K562 (cell line): ENCODE data around the gene CELSR1. TPM values are rescaled to one million over a fixed set of nuclear protein-coding genes. Genes with fewer than 3 reads are reported as not detected.

ENCODE experiments used
- ATAC-seq: fragments of 200-7000 bp; cut with Tn5 transposase; 3 replicates; pipeline ENCODE4 v1.9.1; 2020; ENCODE audit warnings: moderate library complexity
- BruUV-seq: library from RNA; stranded (reverse); fragments of 400-500 nt; replicated peaks from 2 replicates; lab custom pipeline; 2021; lab: Mats Ljungman, UMichigan
- CTCF ChIA-PET: fragments of 300-600 bp; formaldehyde crosslinking; extraction: SDS; loops from one replicate; lab custom pipeline; 2021; ENCODE audit warnings: low intra/inter-chr PET ratio; lab: Yijun Ruan, JAX
- POLR2A ChIA-PET: fragments of 300-600, 350-650 bp; sonication (Branson Sonifier 250); formaldehyde crosslinking; extraction: SDS; loops from one replicate; lab custom pipeline; 2021; ENCODE audit warnings: antibody characterized with exemption, inconsistent platforms; lab: Yijun Ruan, JAX
- DNase-seq, 4 experiments: peaks; one replicate each; pipeline versions ENCODE4 v3.0.0 to v3.0.0-alpha.2; 2011 to 2018; ENCODE audit warnings: low spot score in 3 of 4, mixed read lengths in 3 of 4; ENCODE audit errors: extremely low read depth in 1 of 4
- FAIRE-seq: peaks from 2 replicates; lab custom pipeline; 2011; peaks lifted over from hg19 to GRCh38; lab: Jason Lieb, UNC
- H2AFZ ChIP-seq: 2 replicates; pipeline ENCODE4 v1.6.0; 2011; ENCODE audit warnings: low read depth, low read length, control low read depth, inconsistent platforms
- H3K27ac ChIP-seq: fragments of 200-600 bp; 3 replicates; pipeline ENCODE4 v1.8.0; 2011; ENCODE audit warnings: low read depth, mild to moderate bottlenecking, control low read depth, inconsistent platforms, low read length, moderate library complexity, mixed read lengths; ENCODE audit errors: extremely low read depth
- H3K27me3 ChIP-seq, 2 experiments: fragments of 300-600 bp in 1 of 2; 2 replicates in 1 of 2; 3 replicates in 1 of 2; pipeline versions ENCODE4 v1.6.0 to v1.8.0; 2011; ENCODE audit warnings: inconsistent platforms in 2 of 2, low read length in 2 of 2, mild to moderate bottlenecking in 1 of 2, mixed read lengths in 1 of 2, moderate library complexity in 1 of 2; ENCODE audit not compliant: control insufficient read depth in 2 of 2, insufficient read depth in 2 of 2
- H3K36me3 ChIP-seq: fragments of 300-600 bp; 3 replicates; pipeline ENCODE4 v1.8.0; 2011; ENCODE audit warnings: mild to moderate bottlenecking, low read length, inconsistent platforms; ENCODE audit not compliant: control insufficient read depth, insufficient read depth
- H3K4me1 ChIP-seq, 2 experiments: fragments of 200-600 bp in 1 of 2; replicated peaks in 1 of 2; 2 replicates in 1 of 2; 3 replicates in 1 of 2; pipeline versions ENCODE4 v1.5.1 to v1.8.0; 2011; ENCODE audit warnings: inconsistent platforms in 2 of 2, low read length in 2 of 2, mild to moderate bottlenecking in 1 of 2, mixed read lengths in 1 of 2, moderate library complexity in 1 of 2; ENCODE audit not compliant: control insufficient read depth in 2 of 2, insufficient read depth in 2 of 2
- H3K4me2 ChIP-seq: 2 replicates; pipeline ENCODE4 v1.6.1; 2011; ENCODE audit warnings: low read length, control low read depth, inconsistent platforms, mixed read lengths; ENCODE audit not compliant: insufficient read depth
- H3K4me3 ChIP-seq: fragments of 200-600 bp; sonication (generic), shearing (Covaris generic); 2 replicates; pipeline ENCODE4 v1.5.1; 2016; ENCODE audit warnings: control low read depth, inconsistent platforms
- H3K79me2 ChIP-seq: fragments of 200-600 bp; 3 replicates; pipeline ENCODE4 v1.8.0; 2011; ENCODE audit warnings: low read length, inconsistent platforms; ENCODE audit not compliant: control insufficient read depth, insufficient read depth
- H3K9ac ChIP-seq, 2 experiments: 2 replicates each; pipeline versions ENCODE4 v1.6.0 to v1.6.1; 2011; ENCODE audit warnings: low read depth in 2 of 2, low read length in 2 of 2, control low read depth in 1 of 2, inconsistent platforms in 1 of 2, mild to moderate bottlenecking in 1 of 2, mixed read lengths in 1 of 2; ENCODE audit not compliant: insufficient read depth in 1 of 2
- H3K9me1 ChIP-seq: one replicate; pipeline ENCODE4 v1.6.0; 2011; ENCODE audit warnings: inconsistent platforms, mild to moderate bottlenecking, low read length, moderate library complexity; ENCODE audit not compliant: control insufficient read depth, insufficient read depth
- H3K9me3 ChIP-seq: replicated peaks from 2 replicates; pipeline ENCODE4 v1.5.1; 2011; ENCODE audit warnings: low read depth, low read length, inconsistent platforms; ENCODE audit not compliant: control insufficient read depth, insufficient read depth
- H4K20me1 ChIP-seq: replicated peaks from 2 replicates; pipeline ENCODE4 v1.6.1; 2011; ENCODE audit warnings: low read length, inconsistent platforms, mixed read lengths; ENCODE audit not compliant: control insufficient read depth, insufficient read depth
- ATF4 ChIP-seq: fragments of 450-650 bp; formaldehyde crosslinking; IDR thresholded peaks from 2 replicates; pipeline ENCODE4 v1.4.0; 2022; ENCODE audit warnings: mild to moderate bottlenecking, moderate library complexity
- CREBBP ChIP-seq: IDR thresholded peaks from one replicate; pipeline ENCODE4 v1.6.1; 2012; ENCODE audit warnings: low read depth, mild to moderate bottlenecking, control low read depth, inconsistent platforms, low read length
- E2F3 ChIP-seq: fragments of 250-450 bp; sonication (Bioruptor Pico); IDR thresholded peaks from 2 replicates; pipeline ENCODE4 v1.4.0; 2020; ENCODE audit warnings: mild to moderate bottlenecking
- E2F4 ChIP-seq: sonication (generic); formaldehyde crosslinking; IDR thresholded peaks from 2 replicates; pipeline ENCODE4 v1.8.0; 2022; ENCODE audit warnings: mild to moderate bottlenecking, low read depth, missing genetic modification reagents
- HIVEP1 ChIP-seq: fragments of 250-450 bp; sonication (Bioruptor Pico); IDR thresholded peaks from 2 replicates; pipeline ENCODE4 v1.4.0; 2020; ENCODE audit warnings: mild to moderate bottlenecking
- MAFG ChIP-seq: fragments of 450-650 bp; conservative IDR thresholded peaks from 2 replicates; pipeline ENCODE4 v1.6.1; 2016; ENCODE audit warnings: missing genetic modification characterization, missing compliant biosample characterization
- MCM3 ChIP-seq: fragments of 450-650 bp; IDR thresholded peaks from 2 replicates; pipeline ENCODE4 v1.6.1; 2016
- SNAPC5 ChIP-seq: fragments of 250-450 bp; sonication (Bioruptor Pico); IDR thresholded peaks from 2 replicates; pipeline ENCODE4 v1.8.0; 2021; ENCODE audit warnings: moderate library complexity, mild to moderate bottlenecking, inconsistent platforms
- TBL1XR1 ChIP-seq, 2 experiments: IDR thresholded peaks; 2 replicates each; pipeline ENCODE4 v1.6.1; 2012; ENCODE audit warnings: improper control_type of control experiment in 2 of 2, low read length in 2 of 2, mild to moderate bottlenecking in 1 of 2
- THRA ChIP-seq: fragments of 450-650 bp; IDR thresholded peaks from 2 replicates; pipeline ENCODE4 v1.6.1; 2017; ENCODE audit warnings: mild to moderate bottlenecking, moderate library complexity
- YY1 ChIP-seq, 3 experiments: IDR thresholded peaks; 2 replicates each; pipeline ENCODE4 v1.6.1; 2011; ENCODE audit warnings: low read length in 2 of 3, mild to moderate bottlenecking in 2 of 3, moderate library complexity in 2 of 3, borderline replicate concordance in 1 of 3, control low read depth in 1 of 3, low read depth in 1 of 3; ENCODE audit not compliant: insufficient read depth in 3 of 3, insufficient replicate concordance in 2 of 3, control insufficient read depth in 1 of 3, insufficient read length in 1 of 3; ENCODE audit errors: extremely low read depth in 1 of 3
- ZKSCAN8 ChIP-seq: fragments of 200-800 bp; sonication (Bioruptor generic); IDR thresholded peaks from 2 replicates; pipeline ENCODE4 v1.6.1; 2016; ENCODE audit warnings: missing genetic modification characterization, missing compliant biosample characterization
- ZNF347 ChIP-seq: fragments of 450-650 bp; formaldehyde crosslinking; IDR thresholded peaks from 2 replicates; pipeline ENCODE4 v1.4.0; 2020; ENCODE audit warnings: low read depth, mild to moderate bottlenecking, moderate library complexity
- ZNF395 ChIP-seq: fragments of 200-800 bp; sonication (Bioruptor generic); IDR thresholded peaks from 2 replicates; pipeline ENCODE4 v1.6.1; 2017; ENCODE audit warnings: missing genetic modification characterization, missing compliant biosample characterization
- ZNF586 ChIP-seq: fragments of 450-650 bp; formaldehyde crosslinking; conservative IDR thresholded peaks from 2 replicates; pipeline ENCODE4 v1.4.0; 2020; ENCODE audit warnings: mild to moderate bottlenecking, moderate library complexity
- WGBS: fragments of 100-300 bp; shearing (Covaris generic); methylation state at CpG from one replicate; pipeline ENCODE4 v1.1.6; 2016; ENCODE audit warnings: low coverage, mixed read lengths; ENCODE audit not compliant: insufficient coverage; ENCODE audit errors: missing lambda C conversion rate; 5-methylcytosine and 5-hydroxymethylcytosine counted together
- in situ Hi-C: fragments of 300-500 bp; cut with MboI; formaldehyde crosslinking; loops from 4 replicates; pipeline ENCODE4 v1.15.0; 2018; ENCODE audit warnings: inconsistent platforms, mixed read lengths
- intact Hi-C: fragments of 100-400 bp; cut with micrococcal nuclease; formaldehyde crosslinking; loops from 2 replicates; pipeline ENCODE4 v1.14.2; 2022
- polyA plus RNA-seq, 8 experiments: library from polyadenylated mRNA; depleted of rRNA in 4 of 8; stranded (reverse) in 5 of 8; unstranded in 3 of 8; fragments of >200 nt; fragmentation: Nextera tagmentation in 2 of 8; fragmentation: Illumina TruSeq in 1 of 8; extraction: Ambion mirVana in 2 of 8; extraction: Trizol in 1 of 8; gene quantifications; 2 replicates each; pipeline versions ENCODE4 v1.2.1 to v1.2.3, GENCODE V29; 2011 to 2014; ENCODE audit warnings: inconsistent platforms in 1 of 8, missing spikeins in 1 of 8
- total RNA-seq, 7 experiments: library from RNA; depleted of rRNA in 6 of 7; stranded (reverse); fragments of >200 nt in 6 of 7; fragmentation: Illumina TruSeq in 2 of 7; extraction: Trizol in 2 of 7; gene quantifications; 2 replicates each; pipeline versions ENCODE4 v1.2.1 to v1.2.3, GENCODE V29; 2011 to 2021; ENCODE audit warnings: low replicate concordance in 1 of 7

Gene CELSR1
- total and polyA plus RNA-seq, 9 of the 15 experiments (the other 6 are each of a cell fraction or from before 2014, with no cell fraction given) = under 0.01 to 0.09 TPM; not detected in 7

- no peak for DNase-seq
- Histone ChIP-seq H3K9ac (no peak overlapping the region), H3K4me1 (peaks cover 0 to 22% of the 10 kb centered on the region in 2 experiments; a peak in 2 of 5 replicates), H3K36me3 (no peaks in the 10 kb centered on the region), H3K9me3 (no peaks in the 10 kb centered on the region), H3K27me3 (peaks cover 25 to 98% of the 10 kb centered on the region in 2 experiments), H2AFZ (no peak overlapping the region), H3K4me2 (no peak overlapping the region), H3K9me1 (no peaks in the 10 kb centered on the region), H3K4me3 (no peak overlapping the region), H3K27ac (no peak overlapping the region), H3K79me2 (no peaks in the 10 kb centered on the region), H4K20me1 (peaks cover 12% of the 10 kb centered on the region; the same call in 1 of the 2 replicates)
- no peak for ATAC-seq
- BruUV-seq = no TSS peak
- WGBS = 11% methylated on average over 27 of the region's 28 CpGs
- intact Hi-C loops = no loop called here
- in situ Hi-C loops = no loop called here
- POLR2A ChIA-PET = interaction anchor here (0.6 kb wide), 1 partner anchor 75 kb away, joined by 3 read pairs; the partner anchor contains the start of gene TRMU
- TF ChIP-seq ATF4 (CRISPR knock-in tag) (no peak), CREBBP (no peak), E2F4 (CRISPR knock-in tag) (no peak), THRA (no peak), HIVEP1 (CRISPR knock-in tag) (no peak), MCM3 (no peak), ZNF395 (CRISPR knock-in tag) (no peak), ZKSCAN8 (no peak), MAFG (tag) (no peak), SNAPC5 (CRISPR knock-in tag) (no peak), ZNF347 (no peak), YY1 (IDR thresholded peaks at IDR 0.05; ENCODE audit: borderline replicate concordance in 1 of 3, control insufficient read depth in 1 of 3, extremely low read depth in 1 of 3, insufficient read depth in 3 of 3, insufficient read length in 1 of 3, insufficient replicate concordance in 2 of 3, low read depth in 1 of 3, low read length in 2 of 3) (no peak), E2F3 (CRISPR knock-in tag) (no peak), TBL1XR1 (IDR thresholded peaks at IDR 0.05; ENCODE audit: low read length in 2 of 2) (no peak), ZNF586 (CRISPR knock-in tag) (no peak)
- CTCF ChIA-PET = no interaction called here
- FAIRE-seq = no peak
Measured at GRCh38 chr22:46410291-46410808, 127.1 kb downstream of the CELSR1 start.
